ENCODE measurements around the gene SGSM2. TPM values are rescaled to one million over a fixed set of nuclear protein-coding genes. Genes with fewer than 3 reads are reported as not detected.

Gene SGSM2
- total and polyA plus RNA-seq, 2 experiments from 2014 or later, result 13.7 to 52.4 TPM

- TF ChIP-seq ZNF462 (CRISPR knock-in tag; IDR thresholded peaks at IDR 0.05) (no peak), EZH2phosphoT487 (IDR thresholded peaks at IDR 0.05; ENCODE audit: unreplicated experiment) (no peak), STAT1 (IDR thresholded peaks at IDR 0.05; ENCODE audit: unreplicated experiment) (no peak), CTCF (conservative IDR thresholded peaks at IDR 0.05; ENCODE audit: low read depth in 2 of 2) (no peak), ZNF331 (CRISPR knock-in tag; IDR thresholded peaks at IDR 0.05; ENCODE audit: low read depth) (no peak), CREB1 (CRISPR knock-in tag; IDR thresholded peaks at IDR 0.05; ENCODE audit: low read depth) (no peak), POLR2AphosphoS5 (IDR thresholded peaks at IDR 0.05; ENCODE audit: low read depth) (no peak), ZNF114 (CRISPR knock-in tag; IDR thresholded peaks at IDR 0.05) (no peak)
These were observed 65.2 kb downstream of the SGSM2 start (continued) for GRCh38 chr17:2402544-2402943.

- peaks cover 12% of the 10 kb centered on the region for H3K4me1 ChIP-seq (ENCODE audit: insufficient read depth)
- Mint-ChIP-seq H3K4me3 (peak overlapping the region; percentile 80), H3K4me1 (peaks cover 14% of the 10 kb centered on the region), H3K27ac (no peak overlapping the region), H3K27me3 (ENCODE audit: insufficient read depth, low read depth, poor library complexity) (peaks cover 21% of the 10 kb centered on the region), H3K36me3 (ENCODE audit: low read depth) (no peaks in the 10 kb centered on the region), H3K9me3 (0 out of 3 replicates have a peak, but pooled peaks cover 2% of the 10 kb centered on the region)
- H2AFZ ChIP-seq, result no peak overlapping the region
- H3K4me3 ChIP-seq, result peak overlapping the region; percentile 83; the same call in 1 of the 2 replicates
- no peak overlapping the region for H3K27ac ChIP-seq (ENCODE audit: low read depth)
- peak overlapping the region; percentile 93; the same call in 1 of the 2 replicates for H3K4me2 ChIP-seq
- DNase-seq (ENCODE audit: low spot score) (no peak), ATAC-seq (no peak)
- no peaks in the 10 kb centered on the region; the same call in 1 of the 2 replicates for H4K20me1 ChIP-seq (replicated peaks; ENCODE audit: insufficient read depth)
- no peaks in the 10 kb centered on the region for H3K36me3 ChIP-seq (ENCODE audit: insufficient read depth)
- H3K9me2 ChIP-seq (ENCODE audit: insufficient read depth), result no peaks in the 10 kb centered on the region
- no peaks in the 10 kb centered on the region for H3K27me3 ChIP-seq (ENCODE audit: insufficient read depth)
- peaks cover 12% of the 10 kb centered on the region for H3F3A ChIP-seq (replicated peaks; ENCODE audit: low read depth)
- H3K79me2 ChIP-seq (replicated peaks; ENCODE audit: insufficient read depth), result peaks cover 9% of the 10 kb centered on the region
- TF ChIP-seq CTCF (conservative IDR thresholded peaks at IDR 0.05; ENCODE audit: low read depth in 2 of 2) (no peak), EZH2phosphoT487 (IDR thresholded peaks at IDR 0.05; ENCODE audit: unreplicated experiment) (no peak), CREB1 (CRISPR knock-in tag; IDR thresholded peaks at IDR 0.05; ENCODE audit: low read depth) (no peak), POLR2AphosphoS5 (IDR thresholded peaks at IDR 0.05; ENCODE audit: low read depth) (no peak), ZNF114 (CRISPR knock-in tag; IDR thresholded peaks at IDR 0.05) (no peak)
These were observed 65.7 kb downstream of the SGSM2 start for GRCh38 chr17:2403044-2403443.
